OCI-LY7 (cell line): ENCODE data around the gene ODAPH. TPM values are rescaled to one million over a fixed set of nuclear protein-coding genes. Genes with fewer than 3 reads are reported as not detected.

Experiments
- BruUV-seq: library from RNA; stranded (reverse); fragments of 400-500 nt; replicated peaks from 2 replicates; lab custom pipeline; 2021; lab: Mats Ljungman, UMichigan
- CTCF ChIA-PET: fragments of 300-600 bp; sonication (Branson Sonifier 250); formaldehyde crosslinking; loops from one replicate; lab custom pipeline; 2022; ENCODE audit warnings: antibody characterized with exemption; ENCODE audit not compliant: unreplicated experiment; lab: Charles Lee
- POLR2A ChIA-PET: fragments of 300-600 bp; sonication (Branson Sonifier 250); formaldehyde crosslinking; loops from one replicate; lab custom pipeline; 2022; ENCODE audit warnings: antibody characterized with exemption; lab: Charles Lee
- DNase-seq: peaks from one replicate; pipeline ENCODE4 v3.0.0-alpha.2; 2015; ENCODE audit warnings: low spot score
- H2AFZ ChIP-seq: fragments of 200-600 bp; sonication (generic), shearing (Covaris generic); 2 replicates; pipeline ENCODE4 v1.6.1; 2014; ENCODE audit warnings: mild to moderate bottlenecking, antibody characterized with exemption, low read length, moderate library complexity
- H3K27ac ChIP-seq: fragments of 200-600 bp; sonication (generic); 2 replicates; pipeline ENCODE4 v1.5.1; 2014; ENCODE audit warnings: mixed run types, low read depth, mild to moderate bottlenecking, moderate library complexity, low read length, inconsistent platforms; ENCODE audit not compliant: poor library complexity, severe bottlenecking
- H3K36me3 ChIP-seq: fragments of 200-600 bp; sonication (generic); 2 replicates; pipeline ENCODE4 v1.6.1; 2014; ENCODE audit warnings: mild to moderate bottlenecking, antibody characterized with exemption, low read length, moderate library complexity, mixed read lengths; ENCODE audit not compliant: insufficient read depth
- H3K4me1 ChIP-seq: fragments of 200-600 bp; sonication (generic); 2 replicates; pipeline ENCODE4 v1.5.1; 2014; ENCODE audit warnings: mild to moderate bottlenecking, low read length; ENCODE audit not compliant: insufficient read depth, poor library complexity, severe bottlenecking
- H3K4me2 ChIP-seq: fragments of 200-600 bp; sonication (generic); 2 replicates; pipeline ENCODE4 v1.6.1; 2014; ENCODE audit warnings: mild to moderate bottlenecking, low read length
- H3K4me3 ChIP-seq: fragments of 200-600 bp; sonication (generic); 2 replicates; pipeline ENCODE4 v1.5.1; 2014; ENCODE audit warnings: mild to moderate bottlenecking, low read depth, low read length; ENCODE audit not compliant: poor library complexity, severe bottlenecking
- H3K79me2 ChIP-seq: fragments of 200-600 bp; sonication (generic); 2 replicates; pipeline ENCODE4 v1.6.1; 2016; ENCODE audit warnings: low read depth, mild to moderate bottlenecking, low read length, moderate library complexity, mixed read lengths; ENCODE audit not compliant: insufficient read depth
- H3K9me2 ChIP-seq: fragments of 200-600 bp; sonication (generic); 2 replicates; pipeline ENCODE4 v1.6.1; 2016; ENCODE audit warnings: mild to moderate bottlenecking, low read length, mixed read lengths; ENCODE audit not compliant: insufficient read depth
- H3K9me3 ChIP-seq: fragments of 200-600 bp; sonication (generic); 2 replicates; pipeline ENCODE4 v1.6.1; 2014; ENCODE audit warnings: mild to moderate bottlenecking, mixed run types, low read length, mixed read lengths
- H4K20me1 ChIP-seq: fragments of 200-600 bp; sonication (generic); 2 replicates; pipeline ENCODE4 v1.6.1; 2014; ENCODE audit warnings: mild to moderate bottlenecking, antibody characterized with exemption, low read length, moderate library complexity, mixed read lengths; ENCODE audit not compliant: insufficient read depth
- EZH2phosphoT487 ChIP-seq: fragments of 200-600 bp; sonication (generic); IDR thresholded peaks from 2 replicates; pipeline ENCODE4 v1.6.1; 2018; ENCODE audit warnings: low read depth, borderline replicate concordance, mild to moderate bottlenecking, mixed run types, antibody characterized with exemption, low read length, moderate library complexity, mixed read lengths
- intact Hi-C: fragments of 100-400 bp; cut with micrococcal nuclease; formaldehyde crosslinking; loops from one replicate; pipeline ENCODE4 v1.10.0; 2022; ENCODE audit not compliant: unreplicated experiment
- total RNA-seq, 2 experiments: library from RNA; depleted of rRNA in 1 of 2; stranded (reverse); fragments of >200 nt in 1 of 2; shearing (Covaris generic) in 1 of 2; gene quantifications; 2 replicates each; pipeline ENCODE4 v1.2.3, GENCODE V29; 2014 to 2022
- TF ChIP-seq, protein P1 (sequence below): fragments of 200-600 bp; sonication (generic); conservative IDR thresholded peaks from 2 replicates; pipeline ENCODE4 v1.5.1; 2014; ENCODE audit warnings: mild to moderate bottlenecking, antibody characterized with exemption, low read length, moderate library complexity, mixed read lengths

ODAPH gene
- total RNA-seq, 2 experiments from 2014 or later = 0.40 TPM; not detected in 1

DNA sequence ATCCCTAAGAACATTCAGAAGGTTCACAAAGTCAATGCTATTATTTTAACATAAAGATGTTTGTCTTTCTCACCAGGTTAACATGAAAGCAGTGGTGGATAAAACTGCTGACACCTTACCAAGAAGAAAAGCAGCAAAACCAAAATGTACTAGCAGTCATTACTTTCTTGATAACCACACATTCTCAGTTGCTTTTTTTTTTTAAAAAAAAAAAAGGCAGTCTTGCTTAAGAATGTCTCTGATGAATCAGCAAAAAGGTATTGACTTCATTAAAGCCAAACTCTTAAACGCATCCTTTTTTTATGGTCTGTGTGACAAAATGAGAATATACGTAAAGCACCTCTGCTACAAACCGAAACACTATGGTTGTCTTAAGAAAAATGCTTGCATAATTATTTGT lies 42.5 kb downstream of the ODAPH start:
- Histone ChIP-seq H3K27ac (no peak overlapping the region), H3K4me1 (no peaks in the 10 kb centered on the region), H3K79me2 (no peaks in the 10 kb centered on the region), H3K9me3 (no peaks in the 10 kb centered on the region), H4K20me1 (no peaks in the 10 kb centered on the region), H2AFZ (no peak overlapping the region), H3K4me3 (no peak overlapping the region), H3K36me3 (no peaks in the 10 kb centered on the region), H3K9me2 (no peaks in the 10 kb centered on the region), H3K4me2 (no peak overlapping the region)
- no TSS peak for BruUV-seq
- ChIA-PET POLR2A (interaction anchor here (0.8 kb wide), 1 partner anchor 10 kb away, joined by 3 read pairs; no protein-coding TSS in a partner anchor), CTCF (no interaction called here)
- TF ChIP-seq, protein P1, sequence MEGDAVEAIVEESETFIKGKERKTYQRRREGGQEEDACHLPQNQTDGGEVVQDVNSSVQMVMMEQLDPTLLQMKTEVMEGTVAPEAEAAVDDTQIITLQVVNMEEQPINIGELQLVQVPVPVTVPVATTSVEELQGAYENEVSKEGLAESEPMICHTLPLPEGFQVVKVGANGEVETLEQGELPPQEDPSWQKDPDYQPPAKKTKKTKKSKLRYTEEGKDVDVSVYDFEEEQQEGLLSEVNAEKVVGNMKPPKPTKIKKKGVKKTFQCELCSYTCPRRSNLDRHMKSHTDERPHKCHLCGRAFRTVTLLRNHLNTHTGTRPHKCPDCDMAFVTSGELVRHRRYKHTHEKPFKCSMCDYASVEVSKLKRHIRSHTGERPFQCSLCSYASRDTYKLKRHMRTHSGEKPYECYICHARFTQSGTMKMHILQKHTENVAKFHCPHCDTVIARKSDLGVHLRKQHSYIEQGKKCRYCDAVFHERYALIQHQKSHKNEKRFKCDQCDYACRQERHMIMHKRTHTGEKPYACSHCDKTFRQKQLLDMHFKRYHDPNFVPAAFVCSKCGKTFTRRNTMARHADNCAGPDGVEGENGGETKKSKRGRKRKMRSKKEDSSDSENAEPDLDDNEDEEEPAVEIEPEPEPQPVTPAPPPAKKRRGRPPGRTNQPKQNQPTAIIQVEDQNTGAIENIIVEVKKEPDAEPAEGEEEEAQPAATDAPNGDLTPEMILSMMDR = no peak
- TF ChIP-seq EZH2phosphoT487 = no peak
- intact Hi-C loops = no loop called here
- DNase-seq = no peak

DNA sequence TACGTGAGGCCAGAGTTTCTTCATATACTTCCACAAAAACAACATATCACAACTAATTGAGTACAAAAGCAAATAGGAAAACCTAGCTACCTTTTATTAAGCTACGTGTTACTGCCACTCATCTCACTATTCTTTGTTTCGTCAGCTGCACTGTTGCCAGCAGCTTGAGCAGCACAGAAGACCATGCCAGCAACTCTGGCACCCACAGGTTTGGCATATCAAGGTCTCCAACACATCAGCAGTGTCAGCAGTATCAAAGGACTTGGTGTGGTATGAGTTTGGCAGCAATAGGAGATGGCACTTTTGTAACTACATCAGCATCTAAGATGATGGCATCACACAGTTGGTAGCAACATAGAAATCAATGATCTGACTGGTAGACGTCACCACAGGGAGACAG lies 43.8 kb downstream of the ODAPH start:
- Histone ChIP-seq H3K4me1 (no peaks in the 10 kb centered on the region), H2AFZ (no peak overlapping the region), H3K4me2 (no peak overlapping the region), H3K4me3 (no peak overlapping the region), H3K9me2 (no peaks in the 10 kb centered on the region), H3K27ac (no peak overlapping the region), H4K20me1 (no peaks in the 10 kb centered on the region), H3K79me2 (no peaks in the 10 kb centered on the region), H3K36me3 (no peaks in the 10 kb centered on the region), H3K9me3 (no peaks in the 10 kb centered on the region)
- DNase-seq = no peak
- ChIA-PET CTCF (no interaction called here), POLR2A (interaction anchor here (0.7 to 0.8 kb wide), 2 partner anchors 126 to 1199 kb away, joined by 4 to 5 read pairs; no protein-coding TSS in a partner anchor)
- no peak for TF ChIP-seq EZH2phosphoT487
- TF ChIP-seq, protein P1 = no peak
- no TSS peak for BruUV-seq
- intact Hi-C loops = no loop called here

DNA sequence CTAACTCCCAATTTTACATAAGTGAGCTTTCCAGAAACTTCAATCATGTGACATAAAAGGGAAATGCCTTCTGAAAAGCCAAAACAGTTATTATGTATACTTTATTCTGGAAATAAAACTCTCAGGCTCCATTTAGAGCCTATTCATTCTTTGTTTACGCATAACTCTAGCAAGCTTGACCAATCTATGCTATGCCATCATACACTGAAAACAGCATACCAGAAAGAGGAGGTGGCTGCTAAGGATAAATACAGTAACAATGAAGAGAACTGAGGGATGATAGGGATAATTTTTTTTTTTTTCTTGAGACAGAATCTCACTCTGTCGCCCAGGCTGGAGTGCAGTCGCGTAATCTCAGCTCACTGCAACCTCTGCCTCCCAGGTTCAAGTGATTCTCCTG lies 50.1 kb downstream of the ODAPH start:
- Histone ChIP-seq H3K9me3 (no peaks in the 10 kb centered on the region), H4K20me1 (no peaks in the 10 kb centered on the region), H3K4me2 (no peak overlapping the region), H2AFZ (no peak overlapping the region), H3K4me1 (no peaks in the 10 kb centered on the region), H3K36me3 (no peaks in the 10 kb centered on the region), H3K4me3 (no peak overlapping the region), H3K9me2 (no peaks in the 10 kb centered on the region), H3K27ac (no peak overlapping the region), H3K79me2 (no peaks in the 10 kb centered on the region)
- no peak for DNase-seq
- TF ChIP-seq, protein P1 = no peak
- no peak for TF ChIP-seq EZH2phosphoT487
- BruUV-seq = no TSS peak
- intact Hi-C loops = no loop called here
- CTCF ChIA-PET = no interaction called here
- POLR2A ChIA-PET = interaction anchor here (0.7 kb wide), 1 partner anchor 1520 kb away, joined by 4 read pairs; no protein-coding TSS in a partner anchor
